ENCODE measurements around the gene NECTIN4.

Gene NECTIN4

GRCh38 chr1:161089251-161089924, at the start of gene NECTIN4:
Gene NECTIN4 (minus strand): TSS chr1:161089558. CDS start chr1:161089296, 262 bp downstream.
- H3K9ac ChIP-seq (ENCODE audit: insufficient read length) = no peak within 1 kb of the TSS

GRCh38 chr1:161138431-161138830, 49.1 kb upstream of the NECTIN4 start:
- Histone ChIP-seq H3K9ac (ENCODE audit: insufficient read length) (no peak overlapping the region), H3K9me3 (ENCODE audit: low read depth, low read length) (no peaks in the 10 kb centered on the region), H3K36me3 (ENCODE audit: insufficient read depth, low read length) (no peaks in the 10 kb centered on the region), H3K4me3 (no peak overlapping the region), H3K27ac (no peak overlapping the region)
- no peak for TF ChIP-seq EZH2 (IDR thresholded peaks at IDR 0.05)
- no peak for TF ChIP-seq FOXP2 (optimal IDR thresholded peaks at IDR 0.05; ENCODE audit: control extremely low read depth, extremely low read length, insufficient read depth)
- no peak for TF ChIP-seq POLR2AphosphoS5 (IDR thresholded peaks at IDR 0.05; ENCODE audit: borderline replicate concordance, low read depth, low read length)
- no peak for DNase-seq (ENCODE audit: low read depth, low spot score)

More at GRCh38 chr1:161089251-161089924, at the start of gene NECTIN4:
- H3K9me3 ChIP-seq (ENCODE audit: low read depth, low read length) = no peaks in the 10 kb centered on the region
- no peak for DNase-seq (ENCODE audit: low read depth, low spot score)
- no peaks in the 10 kb centered on the region for H3K36me3 ChIP-seq (ENCODE audit: insufficient read depth, low read length)
- no peak within 1 kb of the TSS for H3K27ac ChIP-seq
- H3K4me3 ChIP-seq = no peak within 1 kb of the TSS
- no peak for TF ChIP-seq FOXP2 (optimal IDR thresholded peaks at IDR 0.05; ENCODE audit: control extremely low read depth, extremely low read length, insufficient read depth)
- no peak for TF ChIP-seq POLR2AphosphoS5 (IDR thresholded peaks at IDR 0.05; ENCODE audit: borderline replicate concordance, low read depth, low read length)
- TF ChIP-seq EZH2 (IDR thresholded peaks at IDR 0.05) = no peak

- no peak overlapping the region for H3K27ac ChIP-seq
- no peaks in the 10 kb centered on the region for H3K9me3 ChIP-seq (ENCODE audit: low read depth, low read length)
- H3K4me3 ChIP-seq = no peak overlapping the region
- H3K9ac ChIP-seq (ENCODE audit: insufficient read length) = no peak overlapping the region
- DNase-seq (ENCODE audit: low read depth, low spot score) = no peak
- TF ChIP-seq POLR2AphosphoS5 (IDR thresholded peaks at IDR 0.05; ENCODE audit: borderline replicate concordance, low read depth, low read length) (no peak), EZH2 (IDR thresholded peaks at IDR 0.05) (no peak), FOXP2 (optimal IDR thresholded peaks at IDR 0.05; ENCODE audit: control extremely low read depth, extremely low read length, insufficient read depth) (no peak)
- no peaks in the 10 kb centered on the region for H3K36me3 ChIP-seq (ENCODE audit: insufficient read depth, low read length)
Observed at GRCh38 chr1:161137881-161138280, 48.5 kb upstream of the NECTIN4 start.

DNA sequence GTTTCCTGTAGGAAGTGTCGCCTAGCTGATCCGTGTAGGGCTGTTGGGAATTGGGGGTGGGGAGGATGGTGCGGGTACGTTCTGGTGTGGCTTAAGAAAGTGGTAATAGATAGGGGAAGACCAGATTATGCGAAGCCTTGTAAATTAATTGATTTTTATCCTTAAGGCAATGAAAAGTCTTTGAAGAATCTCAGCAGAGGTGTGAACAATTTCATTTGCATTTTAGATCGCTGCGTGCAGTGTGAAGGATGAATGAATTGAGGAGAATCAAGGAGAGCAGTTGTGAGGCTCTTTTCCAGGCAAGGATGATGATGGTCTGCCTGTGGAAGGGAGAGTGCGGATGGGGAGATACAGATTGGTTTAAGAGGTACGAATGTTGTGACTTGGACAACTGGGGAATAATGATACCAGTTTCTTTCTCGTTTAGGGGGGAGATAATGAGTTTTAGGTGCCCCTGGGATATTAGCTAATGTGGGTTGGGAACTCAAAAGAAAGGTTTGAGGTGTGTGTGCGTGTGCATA, 43.9 kb upstream of the NECTIN4 start:
- H3K4me3 ChIP-seq = peak overlapping the region; percentile 97
- H3K36me3 ChIP-seq (ENCODE audit: insufficient read depth, low read length) = peaks cover 15% of the 10 kb centered on the region; the same call in 1 of the 2 replicates
- no peak for DNase-seq (ENCODE audit: low read depth, low spot score)
- H3K9ac ChIP-seq (ENCODE audit: insufficient read length) = peak overlapping the region; percentile 92
- TF ChIP-seq EZH2 (IDR thresholded peaks at IDR 0.05) = no peak
- TF ChIP-seq POLR2AphosphoS5 (IDR thresholded peaks at IDR 0.05; ENCODE audit: borderline replicate concordance, low read depth, low read length) = no peak
- TF ChIP-seq FOXP2 (optimal IDR thresholded peaks at IDR 0.05; ENCODE audit: control extremely low read depth, extremely low read length, insufficient read depth) = no peak
- H3K27ac ChIP-seq = peak overlapping the region; percentile 98
- H3K9me3 ChIP-seq (ENCODE audit: low read depth, low read length) = no peaks in the 10 kb centered on the region

- peaks cover 22% of the 10 kb centered on the region for H3K36me3 ChIP-seq (ENCODE audit: insufficient read depth, low read length)
- TF ChIP-seq POLR2AphosphoS5 (IDR thresholded peaks at IDR 0.05; ENCODE audit: borderline replicate concordance, low read depth, low read length) = peak; percentile 35; the same call in 1 of the 2 replicates
- TF ChIP-seq FOXP2 (optimal IDR thresholded peaks at IDR 0.05; ENCODE audit: control extremely low read depth, extremely low read length, insufficient read depth) = no peak
- no peak for TF ChIP-seq EZH2 (IDR thresholded peaks at IDR 0.05)
- peak; percentile 86 for DNase-seq (ENCODE audit: low read depth, low spot score)
- H3K9me3 ChIP-seq (ENCODE audit: low read depth, low read length) = no peaks in the 10 kb centered on the region
- peak within 1 kb of the TSS; percentile 97 for H3K4me3 ChIP-seq
- peak within 1 kb of the TSS; percentile 92 for H3K9ac ChIP-seq (ENCODE audit: insufficient read length)
- H3K27ac ChIP-seq = peak within 1 kb of the TSS; percentile 98
Observed at GRCh38 chr1:161132410-161133219, 43.3 kb upstream of the NECTIN4 start, which contains the start of gene DEDD. Gene DEDD (minus strand): TSS chr1:161132667. CDS start chr1:161124462, 8,205 bp downstream.

GRCh38 chr1:161131523-161132409, 42.4 kb upstream of the NECTIN4 start:
- peak overlapping the region; percentile 92 for H3K9ac ChIP-seq (ENCODE audit: insufficient read length)
- peak overlapping the region; percentile 97 for H3K4me3 ChIP-seq
- no peak for DNase-seq (ENCODE audit: low read depth, low spot score)
- H3K9me3 ChIP-seq (ENCODE audit: low read depth, low read length) = no peaks in the 10 kb centered on the region
- TF ChIP-seq FOXP2 (optimal IDR thresholded peaks at IDR 0.05; ENCODE audit: control extremely low read depth, extremely low read length, insufficient read depth) (no peak), EZH2 (IDR thresholded peaks at IDR 0.05) (no peak), POLR2AphosphoS5 (IDR thresholded peaks at IDR 0.05; ENCODE audit: borderline replicate concordance, low read depth, low read length) (no peak)
- peak overlapping the region; percentile 98 for H3K27ac ChIP-seq
- peaks cover 30% of the 10 kb centered on the region for H3K36me3 ChIP-seq (ENCODE audit: insufficient read depth, low read length)

DNA sequence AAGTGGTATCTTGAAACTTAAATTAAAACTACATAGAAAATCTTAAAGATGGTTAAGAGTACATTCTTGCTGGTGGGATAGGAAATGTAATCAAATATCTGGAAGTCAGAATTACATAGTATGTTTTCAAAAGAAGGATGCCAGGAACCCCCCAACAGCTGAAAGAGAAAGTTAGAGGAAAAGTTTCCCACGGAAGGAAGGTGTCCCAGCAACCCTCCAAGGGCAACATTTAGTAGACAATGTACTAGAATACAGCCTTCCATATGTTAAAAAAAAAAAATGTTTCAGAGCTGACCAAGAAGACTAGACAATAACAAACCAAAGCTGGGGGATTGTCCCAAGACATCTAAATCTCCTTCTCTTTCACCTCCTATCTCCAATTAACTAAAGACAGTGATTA, 40.9 kb upstream of the NECTIN4 start:
- DNase-seq (ENCODE audit: low read depth, low spot score) = no peak
- no peak overlapping the region for H3K27ac ChIP-seq
- H3K36me3 ChIP-seq (ENCODE audit: insufficient read depth, low read length) = peaks cover 41% of the 10 kb centered on the region
- no peaks in the 10 kb centered on the region for H3K9me3 ChIP-seq (ENCODE audit: low read depth, low read length)
- no peak overlapping the region for H3K9ac ChIP-seq (ENCODE audit: insufficient read length)
- H3K4me3 ChIP-seq = no peak overlapping the region
- TF ChIP-seq EZH2 (IDR thresholded peaks at IDR 0.05) (no peak), POLR2AphosphoS5 (IDR thresholded peaks at IDR 0.05; ENCODE audit: borderline replicate concordance, low read depth, low read length) (no peak), FOXP2 (optimal IDR thresholded peaks at IDR 0.05; ENCODE audit: control extremely low read depth, extremely low read length, insufficient read depth) (no peak)
